ENCODE data around the gene DIP2B.

The DIP2B gene

DNA sequence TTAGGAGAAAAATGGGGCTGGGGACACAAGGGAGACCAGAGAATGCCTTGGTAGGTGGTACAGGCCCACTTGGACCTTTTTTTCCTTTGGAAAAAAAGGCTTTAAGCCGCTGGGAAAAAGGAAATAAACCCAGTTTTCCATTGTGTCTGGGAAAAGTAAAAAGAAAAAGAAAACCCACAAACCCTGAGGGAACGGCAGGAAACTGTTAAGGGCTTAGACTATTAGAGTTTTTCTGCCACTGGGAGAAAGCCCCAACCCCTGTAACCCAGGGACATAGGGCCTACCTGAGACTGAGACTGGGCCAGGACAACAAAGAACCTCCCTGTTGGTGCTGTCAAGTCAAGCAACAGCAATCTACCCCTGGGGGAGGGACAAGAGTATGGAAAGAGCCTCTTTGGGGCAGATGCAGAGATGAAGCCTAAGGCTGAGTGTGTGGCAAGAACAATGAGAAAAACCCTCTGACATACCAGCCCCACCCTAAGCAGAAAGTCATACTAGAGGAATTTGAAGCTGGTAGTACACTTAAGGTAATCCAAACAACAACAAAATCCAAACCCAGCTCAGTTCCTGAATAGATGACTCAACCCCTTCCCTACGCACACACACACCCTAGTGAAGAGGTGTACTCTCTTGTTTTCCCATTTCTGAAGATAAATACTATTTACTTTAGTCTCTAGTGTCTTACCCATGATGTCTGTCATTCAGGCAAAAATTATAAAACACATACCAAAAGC lies 281.9 kb downstream of the DIP2B start:
- DNase-seq (ENCODE audit: extremely low spot score): no peak
- ChIA-PET POLR2A (interaction anchor here (2.6 kb wide), 1 partner anchor 22 kb away, joined by 14 read pairs; the partner anchor contains the start of gene ATF1), CTCF (interaction anchor here (0.8 to 1.1 kb wide), 3 partner anchors 9 to 12 kb away, joined by 4 read pairs; no protein-coding TSS in a partner anchor)
- TF ChIP-seq ARNT (IDR thresholded peaks at IDR 0.05) (no peak), TARDBP (IDR thresholded peaks at IDR 0.05) (no peak)

GRCh38 chr12:50787618-50788017 lies 282.8 kb downstream of the DIP2B start:
- ChIA-PET CTCF (interaction anchor here (0.6 kb wide), 1 partner anchor 87 kb away, joined by 4 read pairs; no protein-coding TSS in a partner anchor), POLR2A (interaction anchor here (2.6 kb wide), 1 partner anchor 23 kb away, joined by 14 read pairs; the partner anchor contains the start of gene ATF1)
- TF ChIP-seq L3MBTL2 (conservative IDR thresholded peaks at IDR 0.05) (no peak), BHLHE40 (IDR thresholded peaks at IDR 0.05; ENCODE audit: borderline replicate concordance) (no peak), CTBP1 (IDR thresholded peaks at IDR 0.05; ENCODE audit: borderline replicate concordance) (no peak), FOXM1 (IDR thresholded peaks at IDR 0.05; ENCODE audit: borderline replicate concordance) (no peak), FOXA1 (IDR thresholded peaks at IDR 0.05) (no peak), SP1 (IDR thresholded peaks at IDR 0.05) (no peak), LEF1 (IDR thresholded peaks at IDR 0.05; ENCODE audit: borderline replicate concordance) (no peak)
- DNase-seq (ENCODE audit: extremely low spot score): no peak

DNA sequence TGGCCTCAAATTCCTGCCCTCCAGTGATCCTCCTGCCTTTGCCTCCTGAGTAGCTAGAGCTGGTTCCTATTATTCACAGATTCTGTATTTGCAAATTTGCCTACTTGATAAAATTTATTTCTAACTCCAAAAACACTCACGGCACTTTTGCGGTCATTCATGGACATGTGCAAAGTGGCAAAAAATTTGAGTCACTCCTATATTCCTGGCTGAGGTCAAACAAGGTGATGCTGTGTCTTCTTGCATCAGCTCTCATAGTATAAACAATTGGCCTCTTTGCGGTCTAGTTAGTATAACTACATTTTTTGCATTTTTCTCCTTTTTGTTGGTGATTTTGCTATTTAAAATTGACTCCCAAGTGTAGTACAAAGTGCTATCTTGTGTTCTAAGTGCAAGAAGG lies 283.8 kb downstream of the DIP2B start:
- no peak for TF ChIP-seq SP1 (IDR thresholded peaks at IDR 0.05)
- POLR2A ChIA-PET: interaction anchor here (2.6 kb wide), 1 partner anchor 24 kb away, joined by 14 read pairs; the partner anchor contains the start of gene ATF1
- CTCF ChIA-PET: interaction anchor here (0.7 kb wide), 1 partner anchor 1496 kb away, joined by 3 read pairs; no protein-coding TSS in a partner anchor

DNA sequence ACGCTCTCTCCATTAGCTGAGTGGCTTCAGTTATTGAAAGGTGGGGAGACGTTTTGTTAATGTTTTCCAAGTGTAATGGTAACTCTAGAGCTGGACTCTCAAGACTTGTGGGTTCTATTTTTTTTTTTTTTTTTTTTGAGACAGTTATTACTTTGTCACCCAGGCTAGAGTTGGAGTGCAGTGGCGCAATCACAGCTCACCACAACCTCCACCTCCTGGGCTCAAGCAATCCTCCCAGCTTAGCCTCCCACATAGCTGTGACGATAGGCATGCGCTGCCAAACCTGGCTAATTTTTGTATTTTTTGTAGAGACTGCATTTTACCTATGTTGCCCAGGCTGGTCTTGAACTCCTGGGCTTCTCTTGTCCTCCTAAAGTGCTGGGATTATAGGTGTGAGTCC lies 285.3 kb downstream of the DIP2B start:
- TF ChIP-seq SUZ12 (IDR thresholded peaks at IDR 0.05) (no peak), CTBP1 (IDR thresholded peaks at IDR 0.05; ENCODE audit: borderline replicate concordance) (no peak), FOXA1 (IDR thresholded peaks at IDR 0.05) (no peak), LEF1 (IDR thresholded peaks at IDR 0.05; ENCODE audit: borderline replicate concordance) (no peak), PKNOX1 (IDR thresholded peaks at IDR 0.05) (no peak), TARDBP (IDR thresholded peaks at IDR 0.05) (no peak), ZNF384 (IDR thresholded peaks at IDR 0.05) (no peak), L3MBTL2 (conservative IDR thresholded peaks at IDR 0.05) (no peak), HDGF (IDR thresholded peaks at IDR 0.05; ENCODE audit: borderline replicate concordance) (no peak)
- ChIA-PET POLR2A (no interaction called here), CTCF (no interaction called here)
- DNase-seq (ENCODE audit: extremely low spot score): no peak

More for the DNA sequence above, 283.8 kb downstream of the DIP2B start:
- no peak for DNase-seq (ENCODE audit: extremely low spot score)

Data from HEK293T (cell line).